Transverse colon (tissue), 4 donors: ENCODE results near the gene GRM4. TPM values are rescaled to one million over a fixed set of nuclear protein-coding genes. Genes with fewer than 3 reads are reported as not detected.

Experiments
- DNase-seq: peaks from one replicate; pipeline ENCODE4 v3.0.0-alpha.2; 2019
- H3K27ac ChIP-seq, 4 donors: fragments of 200-600 bp; sonication (generic); 2 replicates each; pipeline ENCODE4 v1.5.1; 2016 to 2018; ENCODE audit warnings: inconsistent platforms in 4 of 4
- H3K27me3 ChIP-seq: fragments of 200-600 bp; sonication (generic); 2 replicates; pipeline ENCODE4 v1.5.1; 2017; ENCODE audit warnings: inconsistent platforms
- H3K36me3 ChIP-seq, 4 donors: fragments of 200-600 bp; sonication (generic); 2 replicates each; pipeline ENCODE4 v1.5.1; 2017 to 2019; ENCODE audit warnings: inconsistent platforms in 4 of 4
- H3K4me1 ChIP-seq, 4 donors: fragments of 200-600 bp; sonication (generic); 2 replicates each; pipeline ENCODE4 v1.5.1; 2017 to 2020; ENCODE audit warnings: inconsistent platforms in 4 of 4
- H3K4me3 ChIP-seq, 4 donors: fragments of 200-600 bp; sonication (generic); 1 replicate in 1 of 4; 2 replicates in 3 of 4; pipeline versions ENCODE4 v1.5.1 to v1.6.1; 2017 to 2019; ENCODE audit warnings: inconsistent platforms in 4 of 4
- H3K9me3 ChIP-seq, 2 donors: fragments of 200-600 bp; sonication (generic); 2 replicates each; pipeline ENCODE4 v1.5.1; 2017 to 2019; ENCODE audit warnings: inconsistent platforms in 2 of 2
- CTCF ChIP-seq, 5 experiments: fragments of 200-600 bp in 3 of 5; fragments of 450-650 bp in 2 of 5; sonication (generic) in 3 of 5; IDR thresholded peaks; 1 replicate in 2 of 5; 2 replicates in 3 of 5; pipeline ENCODE4 v1.5.1; 2016 to 2017; ENCODE audit warnings: antibody characterized with exemption in 5 of 5, inconsistent platforms in 3 of 5, mild to moderate bottlenecking in 2 of 5, moderate library complexity in 1 of 5
- EP300 ChIP-seq: sonication (generic); formaldehyde crosslinking; IDR thresholded peaks from one replicate; pipeline ENCODE4 v1.6.1; 2017; ENCODE audit warnings: antibody characterized with exemption, low read depth
- POLR2A ChIP-seq: fragments of 450-650 bp; IDR thresholded peaks from one replicate; pipeline ENCODE4 v1.6.1; 2016; ENCODE audit warnings: antibody characterized with exemption, mild to moderate bottlenecking, moderate library complexity
- POLR2AphosphoS5 ChIP-seq, 3 donors: sonication (generic); formaldehyde crosslinking; IDR thresholded peaks; one replicate each; pipeline ENCODE4 v1.6.1; 2016; ENCODE audit warnings: antibody characterized with exemption in 3 of 3
- WGBS, 2 donors: methylation state at CpG; one replicate each; pipeline ENCODE4 v1.1.5; 2018; ENCODE audit warnings: low coverage in 1 of 2; 5-methylcytosine and 5-hydroxymethylcytosine counted together
- in situ Hi-C, 4 donors: fragments of 200-750 bp; cut with MboI; loops; one replicate each; pipeline versions ENCODE4 v1.15.0 to v1.15.1; 2017; ENCODE audit warnings: low sequenced_read_pairs in 3 of 4, low pct_ligation_motif_present in 1 of 4, low pct_unique_long_range_greater_than_20kb in 1 of 4
- intact Hi-C: fragments of 100-400 bp; cut with DNase I; formaldehyde crosslinking; loops from one replicate; pipeline ENCODE4 v1.15.1; 2023; ENCODE audit warnings: low total_unique reads
- total RNA-seq, 4 donors: library from RNA; depleted of rRNA; stranded (reverse); fragments of >200 nt; gene quantifications; one replicate each; pipeline ENCODE4 v1.1.0, GENCODE V29; 2016

The GRM4 gene
- total RNA-seq, 4 donors from 2014 or later: not detected

GRCh38 chr6:34090935-34091334, 55.0 kb downstream of the GRM4 start:
- in situ Hi-C loops (no loop called here), intact Hi-C loops (no loop called here)
- no peaks in the 10 kb centered on the region for H3K36me3 ChIP-seq
- peaks cover 23% of the 10 kb centered on the region for H3K27me3 ChIP-seq
- no peak overlapping the region for H3K27ac ChIP-seq
- no peaks in the 10 kb centered on the region for H3K9me3 ChIP-seq
- 89 to 90% methylated on average over 2 to 4 of the region's 5 CpGs for WGBS, 2 donors
- H3K4me3 ChIP-seq: no peak overlapping the region
- DNase-seq: no peak
- H3K4me1 ChIP-seq: no peaks in the 10 kb centered on the region
- TF ChIP-seq CTCF (IDR thresholded peaks at IDR 0.05): no peak
- TF ChIP-seq POLR2AphosphoS5 (IDR thresholded peaks at IDR 0.05): no peak
- TF ChIP-seq POLR2A: no peak
- TF ChIP-seq EP300: no peak

GRCh38 chr6:34090529-34090928, 55.4 kb downstream of the GRM4 start:
- Histone ChIP-seq H3K4me1 (no peaks in the 10 kb centered on the region), H3K9me3 (no peaks in the 10 kb centered on the region), H3K27me3 (peaks cover 19% of the 10 kb centered on the region), H3K27ac (no peak overlapping the region), H3K36me3 (no peaks in the 10 kb centered on the region), H3K4me3 (no peak overlapping the region)
- intact Hi-C loops (no loop called here), in situ Hi-C loops (no loop called here)
- WGBS, 2 donors: 68% methylated on average over 9 of the region's 9 CpGs; no CpG with 5 or more reads in 1 of the 2 donors
- no peak for DNase-seq
- TF ChIP-seq CTCF (IDR thresholded peaks at IDR 0.05) (no peak), POLR2AphosphoS5 (IDR thresholded peaks at IDR 0.05) (no peak), POLR2A (no peak), EP300 (no peak)

- in situ Hi-C loops (no loop called here), intact Hi-C loops (no loop called here)
- no peak overlapping the region for H3K27ac ChIP-seq
- WGBS, 2 donors: 88% methylated on average over 2 of the region's 2 CpGs; no CpG with 5 or more reads in 1 of the 2 donors
- no peak for DNase-seq
- no peaks in the 10 kb centered on the region for H3K9me3 ChIP-seq
- no peaks in the 10 kb centered on the region for H3K36me3 ChIP-seq
- TF ChIP-seq POLR2A (no peak), EP300 (no peak), POLR2AphosphoS5 (IDR thresholded peaks at IDR 0.05) (no peak), CTCF (IDR thresholded peaks at IDR 0.05) (no peak)
- H3K27me3 ChIP-seq: no peaks in the 10 kb centered on the region
- H3K4me1 ChIP-seq: no peaks in the 10 kb centered on the region
- no peak overlapping the region for H3K4me3 ChIP-seq
These were observed 59.3 kb downstream of the GRM4 start for GRCh38 chr6:34086558-34086957.

GRCh38 chr6:34085453-34086170, 60.3 kb downstream of the GRM4 start:
- Histone ChIP-seq H3K4me3 (no peak overlapping the region), H3K27me3 (no peaks in the 10 kb centered on the region), H3K36me3 (no peaks in the 10 kb centered on the region), H3K4me1 (no peaks in the 10 kb centered on the region), H3K27ac (no peak overlapping the region), H3K9me3 (no peaks in the 10 kb centered on the region)
- no peak for DNase-seq
- in situ Hi-C loops: no loop called here
- intact Hi-C loops: no loop called here
- 82 to 91% methylated on average over 5 to 14 of the region's 14 CpGs for WGBS, 2 donors
- no peak for TF ChIP-seq POLR2A
- no peak for TF ChIP-seq CTCF (IDR thresholded peaks at IDR 0.05)
- TF ChIP-seq POLR2AphosphoS5 (IDR thresholded peaks at IDR 0.05): no peak
- TF ChIP-seq EP300: no peak
